COR-L47 (cell line): ENCODE measurements around the gene SMARCA2.

Experiments used
- DNase-seq: peaks from one replicate; lab custom pipeline; 2025; lab: John Stamatoyannopoulos, UW

SMARCA2 gene

GRCh38 chr9:2093920-2094597 lies 78.9 kb downstream of the SMARCA2 start:
- no peak for DNase-seq

- no peak for DNase-seq
These were observed 81.3 kb downstream of the SMARCA2 start for GRCh38 chr9:2096376-2096970.

DNA sequence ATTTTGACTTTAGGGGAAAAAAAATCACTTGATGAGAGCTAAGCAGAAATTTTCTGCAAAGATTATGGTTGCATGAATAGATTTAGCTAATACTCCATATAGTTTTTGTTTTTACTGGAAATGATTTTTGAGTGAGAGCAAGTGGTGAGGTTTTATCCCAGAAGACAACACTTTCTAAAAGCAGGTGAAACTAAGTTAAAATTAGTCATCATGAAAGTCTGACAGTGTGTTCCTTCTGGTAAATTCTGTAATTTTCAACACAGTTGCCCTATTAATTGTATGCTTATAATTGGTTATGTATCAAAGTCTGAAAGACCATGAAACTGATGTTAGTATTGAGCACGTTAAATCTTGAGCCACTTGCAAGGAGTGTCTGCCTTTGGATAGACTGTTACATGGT lies 91.5 kb downstream of the SMARCA2 start:
- DNase-seq, result no peak

GRCh38 chr9:2107906-2108451 lies 92.8 kb downstream of the SMARCA2 start:
- DNase-seq, result no peak

GRCh38 chr9:2109069-2109650 lies 94.0 kb downstream of the SMARCA2 start:
- no peak for DNase-seq

DNA sequence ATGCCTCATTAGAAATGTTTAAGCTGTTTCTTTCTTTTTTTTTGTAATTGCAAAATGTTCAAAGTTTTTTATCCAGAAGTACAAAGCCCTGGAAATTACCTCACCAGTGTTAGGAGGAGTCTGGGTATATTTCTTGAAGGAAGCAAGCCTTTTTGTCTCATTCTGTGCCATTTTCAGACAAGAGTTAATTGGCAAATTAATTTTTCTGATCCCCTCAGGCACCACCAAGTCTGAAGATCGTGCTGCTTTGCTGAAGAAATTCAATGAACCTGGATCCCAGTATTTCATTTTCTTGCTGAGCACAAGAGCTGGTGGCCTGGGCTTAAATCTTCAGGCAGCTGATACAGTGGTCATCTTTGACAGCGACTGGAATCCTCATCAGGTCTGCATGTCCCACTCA lies 94.9 kb downstream of the SMARCA2 start:
- DNase-seq, result no peak

DNA sequence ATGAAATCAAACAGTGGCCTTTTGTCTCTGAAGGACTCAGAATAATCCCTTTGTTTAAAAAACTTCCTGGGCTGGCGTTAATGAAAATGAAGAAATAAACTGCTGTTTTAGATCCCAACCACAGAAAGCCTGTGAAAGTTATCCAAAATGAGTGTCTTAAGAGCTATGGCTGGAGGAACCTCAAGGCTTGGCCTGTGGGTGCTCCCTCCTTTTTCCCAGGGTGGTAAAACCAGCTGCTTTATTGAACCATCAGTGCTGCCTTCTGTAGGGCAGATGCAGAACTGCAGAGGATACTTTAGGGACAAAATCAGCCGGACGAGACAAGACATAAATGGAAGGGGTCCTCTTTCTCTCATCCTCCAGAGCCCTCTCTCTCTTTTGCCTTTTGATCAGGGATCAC lies 100.9 kb downstream of the SMARCA2 start:
- DNase-seq, result no peak

DNA sequence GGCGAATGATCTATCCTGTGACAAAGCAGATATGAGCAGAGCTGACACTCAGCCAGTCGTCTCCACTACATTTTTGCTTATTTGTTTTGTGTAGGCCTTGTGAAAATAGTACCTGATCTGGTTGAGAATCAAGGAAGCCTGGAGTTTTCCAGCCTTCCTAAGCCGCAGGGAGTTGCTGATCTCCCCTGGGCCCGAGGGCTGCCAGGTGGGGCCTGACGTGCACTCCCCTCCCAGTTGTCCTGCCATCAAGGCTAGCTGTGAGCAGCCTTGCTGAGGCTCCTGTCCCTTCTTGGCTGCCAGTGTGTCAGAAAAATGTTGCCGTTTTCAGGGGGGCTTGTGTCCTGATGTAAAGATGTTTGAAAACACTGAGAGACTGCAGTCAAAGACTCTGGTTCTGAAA lies 102.4 kb downstream of the SMARCA2 start:
- no peak for DNase-seq

DNA sequence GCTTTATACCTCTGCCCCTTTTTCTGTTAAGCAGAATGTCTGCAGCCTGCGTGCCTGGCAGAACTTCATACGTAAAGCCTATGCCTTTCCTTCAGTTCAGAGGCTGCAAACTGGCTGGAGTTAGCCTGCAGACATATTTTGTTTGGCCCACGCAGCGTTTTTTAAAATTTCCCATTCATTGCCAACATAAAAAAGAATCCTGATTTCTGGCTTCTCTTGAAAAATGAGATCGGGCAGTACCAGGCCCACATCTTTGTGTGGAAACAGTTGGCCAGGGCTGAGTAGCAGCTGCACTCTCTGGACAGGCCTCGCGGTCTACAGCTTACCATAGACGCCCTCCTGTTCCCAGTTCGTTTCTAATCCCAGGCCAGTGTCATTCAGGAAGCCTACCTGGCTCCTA lies 104.4 kb downstream of the SMARCA2 start:
- no peak for DNase-seq

GRCh38 chr9:2120926-2121689 lies 106.0 kb downstream of the SMARCA2 start:
- no peak for DNase-seq

DNA sequence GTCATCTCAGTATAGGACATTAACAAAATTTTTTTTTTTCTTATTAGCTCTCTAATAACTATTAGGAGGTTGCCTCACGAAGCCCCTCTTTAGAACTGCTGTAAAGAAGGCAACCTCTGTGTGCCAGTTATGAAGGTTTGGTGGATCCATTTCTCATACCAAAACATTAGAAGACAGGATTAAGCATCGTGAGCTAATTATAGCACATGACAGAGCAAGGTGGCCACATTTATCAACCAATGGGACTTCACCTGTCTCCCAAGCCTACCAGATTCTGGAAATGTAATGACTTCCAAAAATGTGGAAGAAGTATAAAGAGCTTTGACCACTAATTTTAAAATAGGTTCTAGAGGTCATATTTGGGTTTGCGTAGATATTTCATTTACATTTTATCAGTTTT lies 107.2 kb downstream of the SMARCA2 start:
- DNase-seq, result no peak

- no peak for DNase-seq
These were observed 110.8 kb downstream of the SMARCA2 start for GRCh38 chr9:2125906-2126305.

DNA sequence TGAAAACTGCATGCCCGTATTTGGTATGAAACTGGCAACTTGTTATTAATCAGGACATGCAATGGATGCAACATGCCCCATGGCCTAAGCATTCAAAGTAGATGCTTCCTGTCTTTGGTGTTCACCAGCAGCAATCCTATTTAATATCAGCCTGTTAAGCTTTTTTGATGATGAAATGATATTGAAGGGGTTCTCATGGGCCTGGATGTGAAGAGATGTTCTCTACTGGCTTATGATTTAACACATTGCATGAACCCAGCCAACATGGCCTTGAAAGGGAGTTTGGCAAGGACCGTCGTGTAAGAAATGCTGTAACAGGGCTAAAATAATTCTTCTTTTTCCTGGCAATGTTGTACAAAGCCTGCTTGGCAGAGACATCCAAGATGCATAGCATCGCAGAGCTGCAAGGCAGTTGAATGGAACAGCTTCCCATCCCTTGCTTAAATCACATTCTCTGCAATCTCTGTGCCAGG lies 111.2 kb downstream of the SMARCA2 start:
- DNase-seq, result no peak

DNA sequence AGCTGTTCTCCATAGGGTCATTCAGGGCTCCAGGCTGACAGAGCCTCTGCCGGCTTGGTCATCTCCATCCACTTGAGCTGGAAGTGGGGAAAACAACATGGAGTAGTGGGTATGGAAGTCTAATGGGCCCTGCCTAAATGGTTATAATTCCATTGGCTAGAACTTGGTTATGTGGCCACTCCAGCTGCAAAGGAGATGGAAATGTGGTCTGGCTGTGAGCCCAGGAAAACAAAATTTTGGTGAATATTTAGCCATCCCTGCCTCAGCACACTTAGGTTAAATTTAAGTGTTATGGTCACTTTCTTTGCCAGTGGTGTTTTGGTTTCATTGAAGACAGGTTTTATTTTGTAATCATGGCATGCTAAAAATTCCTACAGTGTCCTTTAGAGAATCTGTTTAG lies 112.3 kb downstream of the SMARCA2 start:
- DNase-seq, result no peak

- no peak for DNase-seq
These were observed 113.0 kb downstream of the SMARCA2 start for GRCh38 chr9:2128141-2128540.

- no peak for DNase-seq
These were observed 113.5 kb downstream of the SMARCA2 start for GRCh38 chr9:2128618-2129017.

DNA sequence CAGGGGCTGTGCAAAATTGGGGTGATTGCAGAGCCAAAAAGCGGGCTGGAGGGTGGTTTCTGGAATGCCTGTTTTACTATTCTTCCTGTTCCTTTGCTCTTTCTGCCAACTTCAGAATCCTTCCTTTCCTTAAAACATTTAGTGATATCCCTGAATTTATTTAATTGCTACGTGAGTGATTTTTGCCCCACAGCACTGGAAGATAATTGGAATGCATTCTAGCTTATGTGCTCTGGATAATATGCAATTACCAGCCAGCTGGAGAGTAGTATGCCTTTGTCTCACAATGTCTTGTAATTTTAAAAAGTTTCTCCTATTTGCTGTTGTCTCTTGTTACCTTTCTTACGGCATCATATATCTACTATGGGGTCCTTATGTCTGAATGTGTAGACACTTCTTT lies 115.8 kb downstream of the SMARCA2 start:
- no peak for DNase-seq

DNA sequence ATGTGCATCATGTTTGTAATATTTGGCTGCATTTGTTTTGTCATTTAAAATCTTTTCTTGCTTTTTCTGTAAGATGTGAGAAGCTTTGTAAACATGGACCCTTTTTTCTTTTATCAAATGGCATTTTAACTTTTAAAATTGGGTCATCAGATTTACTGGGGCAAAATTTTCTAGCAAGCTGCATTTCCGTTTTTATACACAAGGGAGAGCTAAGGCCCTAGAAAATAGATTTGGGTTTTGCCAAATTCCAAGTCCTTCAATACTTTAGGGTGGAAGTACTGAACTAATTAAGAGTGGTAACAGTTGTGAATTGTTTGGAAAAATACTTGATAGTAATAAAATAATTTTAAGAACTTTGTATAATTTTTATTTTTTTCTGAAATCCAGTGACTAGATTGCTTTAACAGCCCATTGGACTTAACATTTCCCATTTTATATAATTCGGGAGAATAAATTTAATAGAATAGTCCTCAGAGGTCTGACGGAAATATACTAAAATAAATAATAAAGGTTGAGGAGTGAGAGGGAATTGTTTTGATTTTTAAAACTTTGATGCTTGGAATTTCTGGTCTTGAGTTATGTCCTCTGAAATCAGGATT lies 117.4 kb downstream of the SMARCA2 start:
- peak; percentile 24 for DNase-seq

DNA sequence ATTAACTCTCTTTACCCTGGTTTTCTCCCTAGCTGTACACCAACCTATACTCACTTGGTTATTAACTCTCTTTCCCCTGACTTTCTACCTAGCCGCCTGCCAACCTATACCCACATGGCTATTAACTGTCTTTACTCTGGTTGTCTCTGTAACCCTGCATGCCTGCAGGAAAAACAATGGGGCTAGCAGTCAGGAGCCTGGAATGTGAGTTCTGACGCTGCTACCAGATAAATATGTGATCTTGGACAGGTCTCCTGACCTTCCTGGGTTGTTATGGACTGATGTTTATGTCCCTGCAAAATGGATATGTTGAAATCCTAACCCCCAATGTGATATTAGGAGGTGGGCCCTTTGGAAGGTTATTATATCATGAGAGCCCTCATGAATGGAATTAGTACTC lies 119.2 kb downstream of the SMARCA2 start:
- DNase-seq, result no peak

- DNase-seq, result no peak
These were observed 123.5 kb downstream of the SMARCA2 start for GRCh38 chr9:2138646-2139045.

- no peak for DNase-seq
These were observed 125.6 kb downstream of the SMARCA2 start for GRCh38 chr9:2140600-2141223.

GRCh38 chr9:2142212-2142611 lies 127.1 kb downstream of the SMARCA2 start:
- DNase-seq, result no peak
